ENCODE measurements around the gene AEN. TPM values are rescaled to one million over a fixed set of nuclear protein-coding genes. Genes with fewer than 3 reads are reported as not detected.

AEN gene
- polyA plus RNA-seq, 6 donors from 2014 or later = 28.2 to 73.0 (median 40.2) TPM

- H3K4me3 Mint-ChIP-seq = peak overlapping the region in 5 of 8 donors; percentile 9 to 82 (median 51)
- peak overlapping the region; percentile 38 to 99 (median 98) for H3K27ac Mint-ChIP-seq
- H3K4me1 Mint-ChIP-seq = peaks cover 62 to 94% (median 81%) of the 10 kb centered on the region in 3 donors
- H3K27me3 Mint-ChIP-seq = no peaks in the 10 kb centered on the region
- no peaks in the 10 kb centered on the region for H3K9me3 Mint-ChIP-seq
- ATAC-seq (ENCODE audit: low read depth in 2 of 2) (no peak), DNase-seq (no peak)
- H3K36me3 Mint-ChIP-seq = peaks cover 15 to 34% of the 10 kb centered on the region in 2 donors
Observed at GRCh38 chr15:88650556-88650955, 29.4 kb downstream of the AEN start.

GRCh38 chr15:88651136-88651732 is 30.1 kb downstream of the AEN start:
- DNase-seq = no peak
- no peaks in the 10 kb centered on the region for H3K27me3 Mint-ChIP-seq
- H3K36me3 Mint-ChIP-seq = peaks cover 15 to 27% of the 10 kb centered on the region in 2 donors
- peak overlapping the region; percentile 52 to 98 (median 86) for H3K27ac Mint-ChIP-seq
- peaks cover 61 to 94% (median 80%) of the 10 kb centered on the region in 3 donors for H3K4me1 Mint-ChIP-seq
- no peaks in the 10 kb centered on the region for H3K9me3 Mint-ChIP-seq
- no peak for ATAC-seq (ENCODE audit: low read depth in 2 of 2)
- peak overlapping the region in 5 of 8 donors; percentile 13 to 75 (median 53) for H3K4me3 Mint-ChIP-seq

GRCh38 chr15:88651971-88652370 is 30.8 kb downstream of the AEN start:
- no peak for DNase-seq
- peaks cover 15 to 27% of the 10 kb centered on the region in 2 donors for H3K36me3 Mint-ChIP-seq

GRCh38 chr15:88652456-88653199 is 31.5 kb downstream of the AEN start:
- Mint-ChIP-seq H3K9me3 (no peaks in the 10 kb centered on the region), H3K36me3 (peaks cover 13 to 24% of the 10 kb centered on the region in 2 donors), H3K4me3 (peak overlapping the region in 4 of 8 donors; percentile 27 to 84 (median 48)), H3K27me3 (no peaks in the 10 kb centered on the region), H3K4me1 (peaks cover 55 to 93% (median 80%) of the 10 kb centered on the region in 3 donors), H3K27ac (peak overlapping the region in 5 of 6 donors; percentile 77 to 96 (median 91))
- no peak for DNase-seq
- ATAC-seq (ENCODE audit: low read depth in 2 of 2) = no peak

More at GRCh38 chr15:88651971-88652370, 30.8 kb downstream of the AEN start:
- ATAC-seq (ENCODE audit: low read depth in 2 of 2) = no peak
- peaks cover 55 to 93% (median 80%) of the 10 kb centered on the region in 3 donors for H3K4me1 Mint-ChIP-seq
- H3K27me3 Mint-ChIP-seq = no peaks in the 10 kb centered on the region
- H3K9me3 Mint-ChIP-seq = no peaks in the 10 kb centered on the region
- H3K4me3 Mint-ChIP-seq = peak overlapping the region in 3 of 8 donors; percentile 5 to 61 (median 42)
- H3K27ac Mint-ChIP-seq = peak overlapping the region in 4 of 6 donors; percentile 69 to 97 (median 86)

GRCh38 chr15:88653200-88654064 is 32.3 kb downstream of the AEN start:
- ATAC-seq (ENCODE audit: low read depth in 2 of 2) = no peak
- DNase-seq = no peak
- Mint-ChIP-seq H3K27me3 (no peaks in the 10 kb centered on the region), H3K9me3 (no peaks in the 10 kb centered on the region), H3K4me3 (peak overlapping the region in 5 of 8 donors; percentile 27 to 84 (median 50)), H3K36me3 (peaks cover 8 to 18% of the 10 kb centered on the region in 2 donors), H3K27ac (peak overlapping the region; percentile 26 to 93 (median 90)), H3K4me1 (peaks cover 55 to 93% (median 80%) of the 10 kb centered on the region in 3 donors)

GRCh38 chr15:88654430-88655102 is 33.4 kb downstream of the AEN start:
- ATAC-seq (ENCODE audit: low read depth in 2 of 2) (no peak), DNase-seq (no peak)
- Mint-ChIP-seq H3K9me3 (no peaks in the 10 kb centered on the region), H3K27ac (peak overlapping the region; percentile 88 to 98 (median 92)), H3K4me1 (peaks cover 54 to 93% (median 80%) of the 10 kb centered on the region in 3 donors), H3K4me3 (peak overlapping the region in 5 of 8 donors; percentile 16 to 75 (median 26)), H3K27me3 (no peaks in the 10 kb centered on the region), H3K36me3 (peaks cover 2 to 10% of the 10 kb centered on the region in 2 donors)

GRCh38 chr15:88655103-88655553 is 34.0 kb downstream of the AEN start:
- no peaks in the 10 kb centered on the region for H3K27me3 Mint-ChIP-seq
- H3K9me3 Mint-ChIP-seq = no peaks in the 10 kb centered on the region
- H3K36me3 Mint-ChIP-seq = peaks cover 0 to 7% of the 10 kb centered on the region in 2 donors
- peak overlapping the region in 5 of 8 donors; percentile 20 to 89 (median 64) for H3K4me3 Mint-ChIP-seq
- no peak for DNase-seq
- H3K27ac Mint-ChIP-seq = peak overlapping the region; percentile 89 to 100 (median 96)
- peaks cover 53 to 91% (median 78%) of the 10 kb centered on the region in 3 donors for H3K4me1 Mint-ChIP-seq
- ATAC-seq (ENCODE audit: low read depth in 2 of 2) = no peak

GRCh38 chr15:88655800-88656488 is 34.8 kb downstream of the AEN start:
- H3K36me3 Mint-ChIP-seq = peaks cover 0 to 7% of the 10 kb centered on the region in 2 donors
- no peaks in the 10 kb centered on the region for H3K27me3 Mint-ChIP-seq
- H3K4me1 Mint-ChIP-seq = peaks cover 61 to 90% (median 79%) of the 10 kb centered on the region in 3 donors
- H3K4me3 Mint-ChIP-seq = peak overlapping the region; percentile 24 to 89 (median 68)
- DNase-seq (peak; percentile 60), ATAC-seq (ENCODE audit: low read depth in 2 of 2) (peak; percentile 14 to 28)
- peak overlapping the region; percentile 88 to 100 (median 98) for H3K27ac Mint-ChIP-seq
- H3K9me3 Mint-ChIP-seq = no peaks in the 10 kb centered on the region

GRCh38 chr15:88656760-88657221 is 35.7 kb downstream of the AEN start:
- H3K9me3 Mint-ChIP-seq = no peaks in the 10 kb centered on the region
- H3K27ac Mint-ChIP-seq = peak overlapping the region; percentile 93 to 100 (median 98)
- peaks cover 64 to 85% (median 77%) of the 10 kb centered on the region in 3 donors for H3K4me1 Mint-ChIP-seq
- H3K4me3 Mint-ChIP-seq = peak overlapping the region; percentile 24 to 89 (median 81)
- DNase-seq = peak; percentile 90
- H3K27me3 Mint-ChIP-seq = no peaks in the 10 kb centered on the region
- ATAC-seq (ENCODE audit: low read depth in 2 of 2) = peak; percentile 89 to 91
- H3K36me3 Mint-ChIP-seq = peaks cover 0 to 7% of the 10 kb centered on the region in 2 donors

- H3K36me3 Mint-ChIP-seq = peaks cover 0 to 7% of the 10 kb centered on the region in 2 donors
- peak overlapping the region; percentile 70 to 100 (median 98) for H3K27ac Mint-ChIP-seq
- no peak for DNase-seq
- no peak for ATAC-seq (ENCODE audit: low read depth in 2 of 2)
- H3K4me1 Mint-ChIP-seq = peaks cover 63 to 81% (median 77%) of the 10 kb centered on the region in 3 donors
- H3K9me3 Mint-ChIP-seq = no peaks in the 10 kb centered on the region
- H3K4me3 Mint-ChIP-seq = peak overlapping the region; percentile 24 to 89 (median 81)
- no peaks in the 10 kb centered on the region for H3K27me3 Mint-ChIP-seq
Observed at GRCh38 chr15:88657326-88658069, 36.4 kb downstream of the AEN start.
